Lung (tissue), 12 donors: ENCODE measurements around the gene STC2. TPM values are rescaled to one million over a fixed set of nuclear protein-coding genes. Genes with fewer than 3 reads are reported as not detected.

ENCODE experiments used
- ATAC-seq: fragments of 200-7000 bp; cut with Tn5 transposase; one replicate; pipeline ENCODE4 v1.9.1; 2020; ENCODE audit warnings: moderate number of reproducible peaks; ENCODE audit not compliant: insufficient read depth, low FRiP score
- DNase-seq, 3 donors: peaks; one replicate each; pipeline ENCODE4 v3.0.0-alpha.2; 2013 to 2017
- H3K27ac ChIP-seq, 2 donors: one replicate each; pipeline ENCODE4 v1.5.1; 2013; ENCODE audit warnings: mild to moderate bottlenecking in 2 of 2, moderate library complexity in 2 of 2, control low read depth in 1 of 2, inconsistent platforms in 1 of 2, low read depth in 1 of 2, low read length in 1 of 2
- H3K27me3 ChIP-seq, 3 donors: one replicate each; pipeline ENCODE4 v1.5.1; 2013; ENCODE audit warnings: low read length in 2 of 3; ENCODE audit not compliant: control insufficient read depth in 3 of 3, insufficient read depth in 3 of 3
- H3K36me3 ChIP-seq, 4 donors: one replicate each; pipeline ENCODE4 v1.5.1; 2013; ENCODE audit warnings: low read length in 4 of 4, mild to moderate bottlenecking in 1 of 4, moderate library complexity in 1 of 4; ENCODE audit not compliant: control insufficient read depth in 4 of 4, insufficient read depth in 4 of 4
- H3K4me1 ChIP-seq, 5 donors: one replicate each; pipeline ENCODE4 v1.5.1; 2013; ENCODE audit warnings: low read length in 5 of 5, mild to moderate bottlenecking in 2 of 5, moderate library complexity in 1 of 5; ENCODE audit not compliant: control insufficient read depth in 5 of 5, insufficient read depth in 5 of 5
- H3K4me3 ChIP-seq: one replicate; pipeline ENCODE4 v1.5.1; 2013; ENCODE audit warnings: mild to moderate bottlenecking, control low read depth, moderate library complexity
- H3K9ac ChIP-seq, 2 donors: one replicate each; pipeline ENCODE4 v1.5.1; 2013; ENCODE audit warnings: low read length in 2 of 2, control low read depth in 1 of 2; ENCODE audit not compliant: insufficient read depth in 1 of 2
- H3K9me3 ChIP-seq, 4 donors: one replicate each; pipeline ENCODE4 v1.5.1; 2013; ENCODE audit warnings: low read length in 3 of 4, mild to moderate bottlenecking in 1 of 4, moderate library complexity in 1 of 4; ENCODE audit not compliant: control insufficient read depth in 4 of 4, insufficient read depth in 3 of 4
- CTCF ChIP-seq: IDR thresholded peaks from 2 replicates; pipeline ENCODE4 v1.5.1; 2012; ENCODE audit warnings: mild to moderate bottlenecking; ENCODE audit errors: control extremely low read depth, extremely low read depth
- WGBS, 2 donors: extraction: QIAGEN DNeasy Blood & Tissue Kit; methylation state at CpG; one replicate each; pipeline ENCODE4 v1.1.7; 2013; 5-methylcytosine and 5-hydroxymethylcytosine counted together
- polyA plus RNA-seq, 2 donors: library from polyadenylated mRNA; stranded (reverse); fragments of 200-250 nt; gene quantifications; one replicate each; pipeline ENCODE4 v1.2.1, GENCODE V29; 2013
- total RNA-seq, 2 donors: library from RNA; depleted of rRNA in 1 of 2; stranded (reverse); fragments of >200 nt in 1 of 2; gene quantifications; one replicate each; pipeline ENCODE4 v1.2.1, GENCODE V29; 2014 to 2021
- donor health status: control.
- donor health status: control.
- donor health status: Bipolar disorder and iron deficiency.
- donor health status: healthy.
- donor health status: DM: yes; HTN: yes; CAD: no.

The STC2 gene
- total and polyA plus RNA-seq, 4 donors = 3.1 to 18.1 (median 8.4) TPM

- Histone ChIP-seq H3K27ac (peak overlapping the region in 1 of 2 donors; percentile 46), H3K4me3 (peak overlapping the region; percentile 54), H3K36me3 (no peaks in the 10 kb centered on the region), H3K9ac (no peak overlapping the region), H3K4me1 (peaks cover 11 to 74% (median 24%) of the 10 kb centered on the region in 5 donors), H3K9me3 (no peaks in the 10 kb centered on the region), H3K27me3 (peaks cover 4 to 27% (median 11%) of the 10 kb centered on the region in 3 donors)
- DNase-seq (peak in 2 of 3 donors; percentile 40 to 50), ATAC-seq (no peak)
- WGBS, 2 donors = 1 to 5% methylated on average over 71 to 76 of the region's 76 CpGs
- no peak for TF ChIP-seq CTCF
Observed at GRCh38 chr5:173327084-173327947, 898 bp downstream of the STC2 start.

- Histone ChIP-seq H3K27me3 (peaks cover 4 to 27% (median 11%) of the 10 kb centered on the region in 3 donors), H3K4me3 (peak overlapping the region; percentile 7), H3K36me3 (no peaks in the 10 kb centered on the region), H3K27ac (peak overlapping the region in 1 of 2 donors; percentile 18), H3K9ac (no peak overlapping the region), H3K9me3 (no peaks in the 10 kb centered on the region), H3K4me1 (peaks cover 11 to 81% (median 24%) of the 10 kb centered on the region in 5 donors)
- WGBS, 2 donors = 23 to 34% methylated on average over 15 of the region's 15 CpGs
- DNase-seq (no peak), ATAC-seq (no peak)
- TF ChIP-seq CTCF = no peak
Observed at GRCh38 chr5:173326501-173326960, 1.7 kb downstream of the STC2 start.

GRCh38 chr5:173325091-173325698 lies 3.0 kb downstream of the STC2 start:
- ATAC-seq (no peak), DNase-seq (no peak)
- peaks cover 4 to 27% (median 11%) of the 10 kb centered on the region in 3 donors for H3K27me3 ChIP-seq
- 79 to 85% methylated on average over 13 of the region's 13 CpGs for WGBS, 2 donors
- H3K4me3 ChIP-seq = no peak overlapping the region
- H3K9me3 ChIP-seq = no peaks in the 10 kb centered on the region
- H3K9ac ChIP-seq = no peak overlapping the region
- peaks cover 14 to 94% (median 26%) of the 10 kb centered on the region in 5 donors for H3K4me1 ChIP-seq
- H3K27ac ChIP-seq = peak overlapping the region in 1 of 2 donors; percentile 66
- no peaks in the 10 kb centered on the region for H3K36me3 ChIP-seq
- no peak for TF ChIP-seq CTCF
